Raji (cell line): ENCODE measurements around the gene OR52B4.

Experiments used
- POLR2A ChIP-seq: IDR thresholded peaks from 2 replicates; pipeline ENCODE4 v1.6.1; 2011; ENCODE audit warnings: low read depth, low read length, control low read depth; ENCODE audit not compliant: insufficient read depth

OR52B4 gene

DNA sequence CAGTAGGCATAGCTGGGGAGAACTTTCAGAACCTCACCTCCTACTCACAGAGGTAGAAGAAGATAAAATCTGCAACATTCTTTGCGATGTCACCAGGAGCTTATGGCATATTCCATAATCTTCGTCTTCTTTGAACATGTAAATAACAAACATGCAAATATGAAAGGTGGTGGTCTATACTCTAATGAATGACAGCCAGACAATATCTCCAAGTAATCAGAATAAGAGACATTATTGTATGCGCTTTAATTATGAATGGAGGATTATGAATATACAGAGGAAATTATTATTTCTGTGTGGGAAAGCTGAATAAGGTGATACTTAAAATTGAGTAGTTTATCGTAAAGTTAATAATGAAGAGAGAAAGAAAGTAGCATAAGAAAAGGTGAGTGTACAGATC, at the start of gene OR52B4:
Gene OR52B4, minus strand, starts transcription at position 101 of the 400 bp plus-strand sequence. Its CDS starts 91 bp downstream, at position 10.
- no peak for TF ChIP-seq POLR2A

DNA sequence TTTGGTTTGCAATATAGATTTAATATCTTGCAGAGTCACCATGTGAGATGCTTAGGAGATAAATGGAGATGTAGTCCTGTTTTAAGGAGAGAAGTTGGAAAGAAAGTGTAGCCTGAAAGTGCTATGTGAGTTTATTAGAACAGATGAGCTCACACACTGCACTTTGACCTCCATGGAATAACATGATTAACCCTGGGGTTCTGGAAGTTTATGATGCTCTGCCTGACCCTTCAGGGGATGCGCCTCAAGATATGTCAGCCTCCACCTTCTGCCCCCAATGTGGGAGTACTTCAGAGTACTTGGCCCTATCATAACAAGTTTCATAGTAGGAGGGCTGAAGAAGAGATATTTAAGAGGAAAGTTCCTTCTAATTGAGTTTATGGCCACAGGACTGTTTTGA, 48.6 kb upstream of the OR52B4 start:
- TF ChIP-seq POLR2A: no peak

DNA sequence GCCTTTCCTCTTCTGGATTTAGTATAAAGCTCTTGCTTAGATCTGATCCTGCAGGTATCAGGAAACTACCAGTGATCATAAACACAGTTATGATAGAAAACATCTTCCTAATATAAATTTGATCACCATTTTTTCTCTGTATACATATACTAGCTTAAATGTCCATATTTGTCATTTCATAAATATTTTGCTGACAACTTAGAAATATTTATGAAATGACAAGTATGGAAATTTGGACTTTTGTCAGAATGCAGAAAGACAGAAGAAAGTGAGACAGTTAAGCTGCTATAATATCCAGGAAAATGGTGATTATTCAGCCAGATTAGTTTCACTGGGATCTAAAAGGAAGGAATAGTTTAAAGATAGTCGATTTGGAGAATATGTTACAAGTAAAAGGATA, 48.1 kb upstream of the OR52B4 start:
- no peak for TF ChIP-seq POLR2A

DNA sequence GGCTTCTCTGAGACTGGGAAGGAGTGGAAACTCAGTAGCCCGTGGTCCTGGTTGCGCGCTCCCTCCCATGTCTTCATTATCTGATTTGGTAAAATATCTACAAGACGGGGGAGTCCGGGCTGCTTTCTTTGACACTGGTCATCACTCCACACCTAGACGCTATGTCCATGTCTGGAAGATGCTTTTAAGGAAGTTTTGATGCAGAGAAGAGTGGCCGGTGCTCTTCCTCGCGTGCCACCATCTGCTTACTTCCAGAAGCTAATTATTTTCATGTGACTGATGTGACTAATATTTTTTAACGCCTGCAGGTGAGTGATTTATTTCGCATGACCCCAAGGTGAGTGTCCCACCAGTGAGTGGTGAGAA, 25.7 kb upstream of the OR52B4 start:
- TF ChIP-seq POLR2A: no peak

DNA sequence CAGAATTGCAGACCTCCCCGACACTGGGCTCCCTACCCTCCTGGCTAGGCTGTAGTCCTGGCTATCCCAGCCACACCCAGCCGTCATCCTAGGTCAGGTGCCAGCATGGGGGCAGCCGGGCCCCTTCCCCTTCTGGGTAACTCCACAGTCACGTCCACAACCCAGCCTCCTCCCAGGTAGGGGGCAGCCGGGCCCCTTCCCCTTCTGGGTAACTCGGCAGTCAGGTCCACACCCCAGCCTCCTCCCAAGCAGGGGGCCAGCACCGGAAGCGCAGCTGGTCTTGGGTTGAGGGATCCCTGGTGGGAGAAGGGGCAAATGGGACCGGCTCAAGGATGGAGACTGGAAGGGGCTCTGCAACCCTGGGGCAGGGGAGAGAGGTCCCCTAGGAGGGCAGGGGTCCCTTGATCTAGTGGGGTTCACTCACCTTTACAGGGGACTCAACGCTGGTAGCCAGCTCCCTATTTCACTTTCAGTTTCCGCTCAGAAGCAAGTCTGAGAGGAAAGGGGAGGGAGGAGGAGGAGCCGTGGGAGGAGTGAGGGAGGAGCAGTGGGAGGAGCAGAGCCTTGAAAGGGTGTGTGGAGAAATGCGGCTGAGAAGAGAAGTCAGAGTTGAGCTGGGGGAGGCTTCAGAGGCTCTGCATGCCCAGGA, 25.1 kb upstream of the OR52B4 start, which contains the start of gene TRIM21:
Gene TRIM21, minus strand, starts transcription at position 494 of the 649 bp plus-strand sequence. CDS start 3,293 bp downstream, outside the sequence.
- peak; percentile 67 for TF ChIP-seq POLR2A

DNA sequence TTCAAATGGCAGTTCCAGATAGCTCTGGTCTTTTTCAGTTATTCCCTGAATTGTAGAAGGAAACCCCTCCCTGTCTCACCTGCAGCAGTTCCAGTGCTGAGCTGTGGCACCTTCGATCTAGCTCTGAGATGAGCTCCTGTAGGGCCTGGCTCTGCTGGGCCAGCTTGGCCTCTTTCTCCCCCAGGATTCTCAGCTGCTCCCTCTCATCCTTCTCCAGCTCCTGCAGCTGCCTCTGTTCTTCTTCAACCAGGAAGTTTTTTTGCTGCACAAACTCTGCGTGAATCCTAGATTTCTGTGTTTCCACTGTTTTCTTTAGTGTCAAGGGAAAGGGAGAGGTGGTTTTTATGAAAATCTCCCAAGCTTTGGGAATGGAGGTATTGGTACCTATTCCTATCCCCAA, 20.0 kb upstream of the OR52B4 start:
- TF ChIP-seq POLR2A: no peak

DNA sequence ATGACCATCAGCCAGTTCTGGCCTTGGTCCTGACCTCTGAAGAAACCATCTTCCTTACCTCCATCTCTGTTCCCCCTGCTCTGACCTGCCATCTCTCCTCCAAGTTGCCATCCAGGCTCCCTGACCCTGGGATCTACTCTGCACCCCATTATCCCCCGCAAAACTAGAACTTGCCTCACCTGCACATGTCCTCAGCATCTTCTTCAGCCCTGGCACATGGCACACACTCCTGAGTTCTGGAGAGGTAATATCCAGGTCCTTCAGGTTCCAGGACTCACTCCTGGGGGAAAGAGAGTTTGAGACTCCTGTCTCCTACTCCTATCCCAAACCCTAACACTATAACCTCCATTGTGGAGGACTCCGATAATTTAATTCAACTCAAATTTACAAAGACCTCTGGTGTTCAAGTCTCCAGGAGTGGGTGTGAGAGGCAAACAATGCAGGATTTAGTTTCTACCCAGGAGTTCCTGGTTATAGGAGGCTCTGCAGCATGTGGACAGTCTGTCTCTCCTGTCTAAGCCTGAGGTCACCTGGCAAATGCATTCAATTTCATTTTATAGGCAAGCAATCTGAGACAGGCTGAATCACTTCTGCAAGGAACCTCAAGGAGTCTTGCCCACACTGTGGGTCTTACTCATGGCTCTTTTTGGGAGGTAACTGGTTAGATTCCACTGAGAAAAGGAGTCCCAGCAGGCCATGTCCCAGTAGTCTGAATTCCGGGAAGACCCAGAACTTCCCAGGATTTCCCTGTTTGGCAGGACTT, 18.0 kb upstream of the OR52B4 start:
- no peak for TF ChIP-seq POLR2A

DNA sequence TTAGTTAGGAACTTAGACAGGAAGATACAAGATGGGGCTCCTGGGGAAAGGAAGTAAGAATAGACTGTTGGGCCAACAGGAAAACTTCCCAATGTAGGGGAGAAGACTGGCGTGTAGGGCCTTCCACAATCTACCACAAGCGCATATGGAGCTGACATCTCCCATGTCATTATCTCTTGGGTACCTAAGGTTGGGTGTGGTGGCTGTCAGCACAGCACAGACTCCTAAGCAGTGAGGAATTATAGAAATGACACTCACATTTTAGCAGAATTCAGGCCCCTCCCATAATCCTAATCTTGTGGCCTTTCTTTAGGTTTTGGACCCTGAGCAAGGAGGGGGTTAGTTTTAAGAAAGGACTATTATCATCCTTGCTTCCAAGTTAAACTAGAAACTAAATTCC, 13.7 kb upstream of the OR52B4 start:
- TF ChIP-seq POLR2A: no peak

DNA sequence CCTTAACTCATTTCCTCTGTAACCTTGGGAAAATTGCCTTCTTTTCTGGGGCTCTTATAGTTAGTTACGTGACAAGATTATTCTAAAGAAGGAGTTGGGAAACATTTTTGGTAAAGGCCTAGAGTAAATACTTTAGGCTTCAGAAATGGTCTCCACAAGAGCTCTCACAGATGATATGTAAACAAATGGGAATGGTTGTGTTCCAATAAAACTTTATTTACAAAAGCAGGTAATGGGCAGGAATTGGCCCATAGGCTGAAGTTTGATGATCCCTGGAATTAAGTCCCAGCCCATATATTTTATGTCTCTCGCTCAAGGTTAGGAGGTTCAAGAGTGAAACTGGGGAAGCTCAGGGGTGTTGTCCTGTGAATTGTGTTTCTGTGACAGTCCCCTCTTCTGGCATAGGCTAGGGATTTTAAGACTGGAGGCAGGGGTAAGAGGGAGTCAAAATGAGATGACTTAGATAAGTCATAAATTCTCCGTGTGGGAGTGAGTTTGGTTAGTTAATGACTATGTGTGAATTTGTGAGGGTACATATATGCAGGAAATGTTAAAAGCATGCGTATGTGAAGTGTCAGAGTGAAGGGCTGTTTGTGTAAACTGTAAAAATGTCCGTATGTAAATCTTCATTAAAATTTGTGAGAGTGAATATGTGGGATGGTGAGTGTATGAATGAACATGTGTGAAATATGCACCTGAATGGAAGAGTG, 7.4 kb upstream of the OR52B4 start:
- no peak for TF ChIP-seq POLR2A

DNA sequence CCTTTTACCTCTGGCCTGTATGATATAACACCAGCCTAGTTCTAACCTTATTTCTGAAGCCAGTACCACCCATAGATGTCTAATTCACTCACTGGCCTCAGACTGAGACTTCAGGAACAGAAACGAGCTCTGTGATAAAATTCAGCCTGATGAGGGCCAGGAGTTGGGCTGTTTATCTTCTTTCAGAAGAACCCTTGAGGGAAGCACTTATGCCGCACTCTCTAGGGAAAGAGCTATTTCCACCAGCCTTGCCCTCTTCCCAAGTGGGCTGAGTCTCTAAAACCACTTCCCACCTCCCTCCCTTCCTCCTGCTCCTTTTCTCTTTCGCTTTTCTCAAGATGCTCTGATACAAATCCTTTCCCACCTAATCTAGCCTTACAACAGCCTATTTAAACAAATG, 2.0 kb upstream of the OR52B4 start:
- no peak for TF ChIP-seq POLR2A
